ENCODE measurements around the gene IVD.

DNA sequence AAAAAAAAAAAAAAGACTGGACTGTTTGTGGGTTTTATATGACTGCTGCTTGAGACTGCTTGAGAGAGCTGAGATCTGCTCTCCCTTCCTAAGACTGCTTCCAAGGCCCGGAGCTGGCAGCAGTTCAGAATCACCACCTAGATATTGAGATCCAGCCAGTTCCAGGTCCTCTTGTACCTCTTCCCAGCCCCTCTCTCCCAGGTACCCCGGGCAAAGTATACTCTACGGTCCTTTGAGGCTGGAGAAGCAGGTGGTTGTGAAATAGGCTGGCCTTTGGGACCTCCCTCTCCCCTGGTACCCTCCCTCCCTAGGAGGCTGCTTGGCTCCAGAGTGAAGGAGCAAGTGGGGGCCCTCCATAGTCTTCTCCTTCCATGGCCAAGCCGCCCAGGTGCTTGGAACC is 22.6 kb downstream of the IVD start:
- TF ChIP-seq, protein P1, sequence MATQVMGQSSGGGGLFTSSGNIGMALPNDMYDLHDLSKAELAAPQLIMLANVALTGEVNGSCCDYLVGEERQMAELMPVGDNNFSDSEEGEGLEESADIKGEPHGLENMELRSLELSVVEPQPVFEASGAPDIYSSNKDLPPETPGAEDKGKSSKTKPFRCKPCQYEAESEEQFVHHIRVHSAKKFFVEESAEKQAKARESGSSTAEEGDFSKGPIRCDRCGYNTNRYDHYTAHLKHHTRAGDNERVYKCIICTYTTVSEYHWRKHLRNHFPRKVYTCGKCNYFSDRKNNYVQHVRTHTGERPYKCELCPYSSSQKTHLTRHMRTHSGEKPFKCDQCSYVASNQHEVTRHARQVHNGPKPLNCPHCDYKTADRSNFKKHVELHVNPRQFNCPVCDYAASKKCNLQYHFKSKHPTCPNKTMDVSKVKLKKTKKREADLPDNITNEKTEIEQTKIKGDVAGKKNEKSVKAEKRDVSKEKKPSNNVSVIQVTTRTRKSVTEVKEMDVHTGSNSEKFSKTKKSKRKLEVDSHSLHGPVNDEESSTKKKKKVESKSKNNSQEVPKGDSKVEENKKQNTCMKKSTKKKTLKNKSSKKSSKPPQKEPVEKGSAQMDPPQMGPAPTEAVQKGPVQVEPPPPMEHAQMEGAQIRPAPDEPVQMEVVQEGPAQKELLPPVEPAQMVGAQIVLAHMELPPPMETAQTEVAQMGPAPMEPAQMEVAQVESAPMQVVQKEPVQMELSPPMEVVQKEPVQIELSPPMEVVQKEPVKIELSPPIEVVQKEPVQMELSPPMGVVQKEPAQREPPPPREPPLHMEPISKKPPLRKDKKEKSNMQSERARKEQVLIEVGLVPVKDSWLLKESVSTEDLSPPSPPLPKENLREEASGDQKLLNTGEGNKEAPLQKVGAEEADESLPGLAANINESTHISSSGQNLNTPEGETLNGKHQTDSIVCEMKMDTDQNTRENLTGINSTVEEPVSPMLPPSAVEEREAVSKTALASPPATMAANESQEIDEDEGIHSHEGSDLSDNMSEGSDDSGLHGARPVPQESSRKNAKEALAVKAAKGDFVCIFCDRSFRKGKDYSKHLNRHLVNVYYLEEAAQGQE (IDR thresholded peaks at IDR 0.05; ENCODE audit: borderline replicate concordance), result no peak
- no peak for TF ChIP-seq CTCF (IDR thresholded peaks at IDR 0.05; ENCODE audit: poor library complexity, severe bottlenecking)
- no peak for TF ChIP-seq RAD21 (conservative IDR thresholded peaks at IDR 0.05)
- no peak for TF ChIP-seq EZH2 (IDR thresholded peaks at IDR 0.05; ENCODE audit: borderline replicate concordance, insufficient read depth, low read length, poor library complexity, severe bottlenecking)
- no peak for TF ChIP-seq POLR2AphosphoS5 (IDR thresholded peaks at IDR 0.05)
- TF ChIP-seq TAF1 (IDR thresholded peaks at IDR 0.05; ENCODE audit: low read depth), result no peak

Data from neural cell (in vitro differentiated cells).